Omental fat pad (tissue), 4 donors: ENCODE measurements around the gene FKBP2. TPM values are rescaled to one million over a fixed set of nuclear protein-coding genes. Genes with fewer than 3 reads are reported as not detected.

Experiments used
- ATAC-seq: fragments of 150-250 bp; one replicate; pipeline ENCODE4 v1.9.1; 2016; ENCODE audit warnings: mild to moderate bottlenecking, moderate library complexity; ENCODE audit not compliant: low FRiP score
- DNase-seq: peaks from one replicate; pipeline ENCODE4 v3.0.0-alpha.2; 2019; ENCODE audit warnings: low spot score
- total RNA-seq, 4 donors: library from RNA; depleted of rRNA; stranded (reverse); fragments of >200 nt; gene quantifications; one replicate each; pipeline ENCODE4 v1.1.0, GENCODE V29; 2016
- TF ChIP-seq, protein P1 (sequence below), 3 donors: fragments of 450-650 bp; IDR thresholded peaks; one replicate each; pipeline ENCODE4 v1.5.1; 2016 to 2017; ENCODE audit warnings: antibody characterized with exemption in 3 of 3, mild to moderate bottlenecking in 3 of 3, moderate library complexity in 2 of 3

Gene FKBP2
- total RNA-seq, 4 donors from 2014 or later, result 41.8 to 78.5 (median 49.5) TPM

DNA sequence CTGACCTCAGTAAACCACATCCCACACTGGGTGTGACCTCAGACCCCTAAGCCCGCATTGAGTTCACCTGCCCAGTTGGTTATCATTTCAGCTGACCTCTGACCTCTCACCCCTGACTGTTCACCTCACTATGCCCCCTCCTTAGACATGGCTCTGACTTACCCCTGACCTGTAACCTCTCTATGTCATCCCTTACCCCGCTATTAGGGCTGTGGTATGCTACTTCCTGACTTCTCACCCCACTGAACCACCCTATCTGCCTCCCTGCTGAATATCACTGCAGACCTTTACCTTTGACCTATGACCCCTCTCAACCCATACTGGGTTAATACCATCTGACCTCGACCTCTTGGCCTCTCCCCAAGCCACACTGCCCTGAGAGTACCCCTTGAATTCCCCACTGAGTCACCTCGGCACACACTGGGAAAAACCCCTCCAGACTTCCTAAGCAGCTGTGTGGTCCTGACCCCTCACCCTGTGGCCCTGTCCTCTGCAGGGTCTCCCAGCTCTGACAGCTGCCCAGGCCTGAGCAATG lies 18.7 kb downstream of the FKBP2 start:
- ATAC-seq (no peak), DNase-seq (no peak)
- TF ChIP-seq, protein P1, sequence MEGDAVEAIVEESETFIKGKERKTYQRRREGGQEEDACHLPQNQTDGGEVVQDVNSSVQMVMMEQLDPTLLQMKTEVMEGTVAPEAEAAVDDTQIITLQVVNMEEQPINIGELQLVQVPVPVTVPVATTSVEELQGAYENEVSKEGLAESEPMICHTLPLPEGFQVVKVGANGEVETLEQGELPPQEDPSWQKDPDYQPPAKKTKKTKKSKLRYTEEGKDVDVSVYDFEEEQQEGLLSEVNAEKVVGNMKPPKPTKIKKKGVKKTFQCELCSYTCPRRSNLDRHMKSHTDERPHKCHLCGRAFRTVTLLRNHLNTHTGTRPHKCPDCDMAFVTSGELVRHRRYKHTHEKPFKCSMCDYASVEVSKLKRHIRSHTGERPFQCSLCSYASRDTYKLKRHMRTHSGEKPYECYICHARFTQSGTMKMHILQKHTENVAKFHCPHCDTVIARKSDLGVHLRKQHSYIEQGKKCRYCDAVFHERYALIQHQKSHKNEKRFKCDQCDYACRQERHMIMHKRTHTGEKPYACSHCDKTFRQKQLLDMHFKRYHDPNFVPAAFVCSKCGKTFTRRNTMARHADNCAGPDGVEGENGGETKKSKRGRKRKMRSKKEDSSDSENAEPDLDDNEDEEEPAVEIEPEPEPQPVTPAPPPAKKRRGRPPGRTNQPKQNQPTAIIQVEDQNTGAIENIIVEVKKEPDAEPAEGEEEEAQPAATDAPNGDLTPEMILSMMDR (IDR thresholded peaks at IDR 0.05), result no peak

DNA sequence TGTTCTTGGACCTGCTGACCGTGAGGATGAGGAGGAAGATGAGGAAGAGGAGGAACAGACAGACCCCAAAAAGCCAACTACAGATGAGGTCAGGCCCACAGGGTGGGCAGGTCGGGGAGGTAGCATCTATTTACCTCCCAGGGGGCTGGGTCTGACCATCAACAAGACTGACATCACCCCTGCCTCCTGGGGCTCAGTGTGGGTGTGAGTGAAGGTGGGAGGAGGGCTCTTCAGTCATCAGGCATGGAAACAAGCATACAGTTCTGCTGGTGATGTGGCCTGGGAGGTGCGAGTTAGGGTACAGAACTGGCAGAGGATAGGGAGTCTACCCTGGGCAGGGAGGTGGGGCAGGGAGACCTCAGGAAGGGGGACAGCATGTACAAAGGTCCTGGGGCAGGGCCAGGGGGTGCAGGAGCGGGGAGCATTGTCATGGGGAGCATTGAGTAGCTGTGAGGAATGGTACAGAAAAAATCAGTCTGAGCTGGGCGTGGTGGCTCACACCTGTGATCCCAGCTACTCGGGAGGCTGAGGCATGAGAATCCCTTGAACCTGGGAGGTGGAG lies 19.3 kb downstream of the FKBP2 start:
- DNase-seq (no peak), ATAC-seq (no peak)
- TF ChIP-seq, protein P1 (IDR thresholded peaks at IDR 0.05), result no peak

DNA sequence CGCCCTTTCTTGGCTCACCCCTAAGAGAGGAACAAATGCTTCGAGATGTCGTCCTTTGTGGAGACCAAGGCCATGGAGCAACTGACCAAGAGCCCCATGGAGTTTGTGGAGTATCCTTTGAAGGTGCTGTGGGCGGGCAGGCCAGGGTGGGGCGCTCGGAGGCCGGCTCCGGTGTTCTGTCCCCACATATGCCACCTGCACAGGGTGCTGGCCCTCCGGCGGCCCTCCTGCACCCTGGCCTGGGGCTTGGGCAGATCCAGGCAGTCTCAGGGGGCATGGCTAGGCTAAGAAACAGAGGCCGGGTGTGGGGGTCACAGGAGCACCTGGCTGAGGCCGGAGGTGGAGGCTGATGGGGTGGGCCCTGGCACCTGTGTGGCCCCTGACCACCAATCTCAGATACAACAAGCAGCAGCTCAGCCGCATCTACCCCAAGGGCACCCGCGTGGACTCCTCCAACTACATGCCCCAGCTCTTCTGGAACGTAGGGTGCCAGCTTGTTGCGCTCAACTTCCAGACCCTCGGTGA lies 20.7 kb downstream of the FKBP2 start:
- ATAC-seq, result no peak
- DNase-seq, result no peak
- TF ChIP-seq, protein P1 (IDR thresholded peaks at IDR 0.05), result no peak

DNA sequence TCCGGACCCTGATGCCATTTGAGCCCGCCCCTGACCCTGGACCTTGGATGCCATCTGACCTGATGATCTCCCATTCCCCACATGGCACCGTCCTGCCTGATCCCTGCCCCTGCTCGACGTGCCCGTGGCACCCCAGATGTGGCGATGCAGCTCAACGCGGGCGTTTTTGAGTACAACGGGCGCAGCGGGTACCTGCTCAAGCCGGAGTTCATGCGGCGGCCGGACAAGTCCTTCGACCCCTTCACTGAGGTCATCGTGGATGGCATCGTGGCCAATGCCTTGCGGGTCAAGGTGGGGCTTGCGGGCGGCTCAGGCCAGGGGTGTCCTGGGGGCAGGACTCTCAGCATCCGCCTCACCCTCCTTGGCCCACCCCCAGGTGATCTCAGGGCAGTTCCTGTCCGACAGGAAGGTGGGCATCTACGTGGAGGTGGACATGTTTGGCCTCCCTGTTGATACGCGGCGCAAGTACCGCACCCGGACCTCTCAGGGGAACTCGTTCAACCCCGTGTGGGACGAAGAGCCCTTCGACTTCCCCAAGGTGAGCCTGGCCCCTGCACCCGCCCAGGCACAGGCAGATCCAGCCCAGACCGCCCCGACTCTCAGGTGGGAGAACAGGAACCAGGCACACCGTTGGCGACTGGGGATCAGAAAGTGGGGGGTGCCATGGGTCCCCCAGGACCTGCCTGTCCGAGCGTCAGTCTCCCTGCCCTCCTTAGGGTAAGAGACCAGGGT lies 21.5 kb downstream of the FKBP2 start:
- TF ChIP-seq, protein P1 (IDR thresholded peaks at IDR 0.05), result no peak
- ATAC-seq, result no peak
- no peak for DNase-seq

DNA sequence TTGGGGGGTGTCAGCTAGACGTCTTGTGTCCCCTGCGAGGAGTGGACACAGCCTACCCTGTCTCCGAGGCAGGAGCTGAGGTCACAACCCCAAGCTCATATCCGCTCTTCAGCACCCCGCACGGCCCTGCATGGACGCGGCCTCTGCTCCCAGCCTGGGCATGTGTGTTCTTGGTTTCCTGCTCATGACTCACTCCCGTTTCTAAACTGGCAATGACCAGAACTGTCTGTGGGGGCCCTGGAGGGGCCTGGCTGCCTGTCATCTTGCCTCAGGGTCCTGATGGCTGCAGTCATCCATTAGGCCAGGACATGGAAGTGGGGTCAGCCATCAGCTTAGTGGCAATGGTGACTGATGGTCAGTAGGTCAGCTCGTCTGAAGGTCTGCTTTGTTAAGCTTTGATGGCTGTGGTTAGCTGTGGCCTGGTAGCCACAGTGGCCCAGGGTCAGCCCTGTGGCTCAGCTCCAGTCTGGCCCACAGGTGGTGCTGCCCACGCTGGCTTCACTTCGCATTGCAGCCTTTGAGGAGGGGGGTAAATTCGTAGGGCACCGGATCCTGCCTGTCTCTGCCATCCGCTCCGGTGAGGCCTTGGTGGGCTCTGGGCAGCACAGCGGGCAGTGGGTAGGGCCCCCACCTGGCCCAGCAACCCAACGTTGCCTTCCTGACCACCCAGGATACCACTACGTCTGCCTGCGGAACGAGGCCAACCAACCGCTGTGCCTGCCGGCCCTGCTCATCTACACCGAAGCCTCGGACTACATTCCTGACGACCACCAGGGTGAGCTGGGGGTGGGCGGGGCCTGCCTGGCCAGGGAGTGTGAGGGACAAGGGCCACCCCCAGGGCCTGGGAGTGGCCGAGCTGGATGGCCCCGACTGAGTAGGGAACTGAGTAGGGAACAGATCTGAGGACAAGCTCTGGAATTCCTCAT lies 22.4 kb downstream of the FKBP2 start:
- TF ChIP-seq, protein P1 (IDR thresholded peaks at IDR 0.05), result no peak
- no peak for ATAC-seq
- DNase-seq, result no peak

DNA sequence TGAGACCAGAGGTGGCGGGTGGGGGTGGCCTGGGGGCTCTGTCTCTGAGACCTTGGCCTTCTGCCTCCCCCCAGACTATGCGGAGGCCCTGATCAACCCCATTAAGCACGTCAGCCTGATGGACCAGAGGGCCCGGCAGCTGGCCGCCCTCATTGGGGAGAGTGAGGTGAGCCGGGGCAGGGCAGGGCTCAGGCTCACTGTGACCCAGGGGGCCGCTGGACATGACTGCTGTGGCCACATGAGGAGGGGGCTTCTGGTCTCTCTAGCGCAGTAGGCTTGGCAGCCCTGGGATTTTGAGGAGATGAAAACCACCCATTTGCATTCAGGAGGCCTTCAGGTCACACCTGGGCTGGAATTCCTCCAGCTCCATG lies 23.0 kb downstream of the FKBP2 start:
- TF ChIP-seq, protein P1 (IDR thresholded peaks at IDR 0.05), result no peak
- no peak for ATAC-seq
- no peak for DNase-seq
